GM12874 (cell line): ENCODE measurements around the gene C1orf116.

ENCODE experiments used
- TF ChIP-seq, protein P1 (sequence below): IDR thresholded peaks from 2 replicates; pipeline ENCODE4 v1.5.1; 2011; ENCODE audit warnings: low read depth, mild to moderate bottlenecking, control low read depth, low read length, moderate library complexity; ENCODE audit not compliant: insufficient read depth

The C1orf116 gene

GRCh38 chr1:207067665-207068064, 35.1 kb upstream of the C1orf116 start:
- TF ChIP-seq, protein P1, sequence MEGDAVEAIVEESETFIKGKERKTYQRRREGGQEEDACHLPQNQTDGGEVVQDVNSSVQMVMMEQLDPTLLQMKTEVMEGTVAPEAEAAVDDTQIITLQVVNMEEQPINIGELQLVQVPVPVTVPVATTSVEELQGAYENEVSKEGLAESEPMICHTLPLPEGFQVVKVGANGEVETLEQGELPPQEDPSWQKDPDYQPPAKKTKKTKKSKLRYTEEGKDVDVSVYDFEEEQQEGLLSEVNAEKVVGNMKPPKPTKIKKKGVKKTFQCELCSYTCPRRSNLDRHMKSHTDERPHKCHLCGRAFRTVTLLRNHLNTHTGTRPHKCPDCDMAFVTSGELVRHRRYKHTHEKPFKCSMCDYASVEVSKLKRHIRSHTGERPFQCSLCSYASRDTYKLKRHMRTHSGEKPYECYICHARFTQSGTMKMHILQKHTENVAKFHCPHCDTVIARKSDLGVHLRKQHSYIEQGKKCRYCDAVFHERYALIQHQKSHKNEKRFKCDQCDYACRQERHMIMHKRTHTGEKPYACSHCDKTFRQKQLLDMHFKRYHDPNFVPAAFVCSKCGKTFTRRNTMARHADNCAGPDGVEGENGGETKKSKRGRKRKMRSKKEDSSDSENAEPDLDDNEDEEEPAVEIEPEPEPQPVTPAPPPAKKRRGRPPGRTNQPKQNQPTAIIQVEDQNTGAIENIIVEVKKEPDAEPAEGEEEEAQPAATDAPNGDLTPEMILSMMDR, result no peak

DNA sequence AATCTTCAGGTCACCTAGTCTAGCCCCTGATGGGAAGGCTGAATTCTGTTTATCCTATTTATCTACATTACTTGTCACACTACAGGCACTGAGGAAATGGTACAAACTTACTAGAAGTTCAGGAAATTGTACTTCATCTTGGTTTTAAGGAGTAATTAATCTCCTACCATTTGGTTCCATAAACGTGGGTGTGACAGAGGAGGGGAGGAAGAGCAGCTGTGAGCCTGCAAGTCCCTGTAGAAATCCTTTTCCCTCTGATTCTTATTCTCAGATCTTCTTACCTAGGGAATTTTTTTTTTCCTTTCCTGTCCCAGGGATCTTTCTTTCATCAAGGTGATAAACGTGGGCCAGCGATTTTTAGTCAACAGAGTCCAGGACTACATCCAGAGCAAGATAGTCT, 34.6 kb upstream of the C1orf116 start:
- TF ChIP-seq, protein P1, result no peak

DNA sequence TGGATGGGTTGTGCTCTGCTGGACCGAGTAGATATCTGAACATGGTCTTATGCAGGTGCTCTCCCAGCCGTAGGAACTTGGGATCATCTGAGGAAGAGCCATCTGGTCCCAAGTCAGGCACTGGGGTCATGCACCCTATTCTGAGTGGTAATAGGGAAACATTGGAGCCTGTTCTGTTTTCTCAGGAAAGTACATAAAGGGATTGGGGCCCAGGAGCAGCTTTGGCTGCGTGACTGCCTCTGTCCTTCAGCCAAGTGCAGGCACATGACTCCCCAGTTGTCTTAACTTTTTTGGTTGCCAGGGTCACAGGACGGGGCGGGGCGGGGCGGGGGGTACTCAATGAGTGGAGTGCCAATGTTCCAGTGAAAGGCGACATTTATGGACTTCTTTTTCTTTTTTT, 32.0 kb upstream of the C1orf116 start:
- TF ChIP-seq, protein P1, result no peak

- TF ChIP-seq, protein P1, result no peak
Observed at GRCh38 chr1:207063014-207063413, 30.5 kb upstream of the C1orf116 start.

DNA sequence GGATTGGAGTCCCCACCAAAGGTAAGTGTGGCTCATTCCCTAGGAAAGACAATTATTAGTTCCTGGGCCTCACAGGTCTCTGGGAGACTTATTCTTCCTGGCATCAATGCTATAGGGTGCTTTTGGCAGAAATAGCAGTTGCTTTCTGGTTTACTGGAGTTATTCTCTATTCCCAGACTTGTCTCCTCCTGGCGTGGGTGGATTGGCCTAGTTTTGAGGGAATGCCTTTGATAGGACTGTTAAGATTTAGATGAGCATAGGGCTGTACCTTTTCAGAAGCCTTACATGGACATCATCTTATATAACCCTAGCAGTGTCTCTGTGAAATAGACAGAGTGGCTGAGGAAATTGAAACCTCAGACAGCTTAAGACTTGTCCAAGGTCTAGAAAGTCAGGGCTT, 29.5 kb upstream of the C1orf116 start:
- TF ChIP-seq, protein P1, result no peak

GRCh38 chr1:207060596-207060995, 28.0 kb upstream of the C1orf116 start:
- TF ChIP-seq, protein P1, result no peak

GRCh38 chr1:207059881-207060280, 27.3 kb upstream of the C1orf116 start:
- TF ChIP-seq, protein P1, result no peak
